Measurements from ENCODE around the gene SMC1A.
"Not testable (repeated sequence)": the region's sequence is repeated elsewhere in the genome, so short reads cannot be mapped to it uniquely, and the experiment has no call there.

SMC1A gene

DNA sequence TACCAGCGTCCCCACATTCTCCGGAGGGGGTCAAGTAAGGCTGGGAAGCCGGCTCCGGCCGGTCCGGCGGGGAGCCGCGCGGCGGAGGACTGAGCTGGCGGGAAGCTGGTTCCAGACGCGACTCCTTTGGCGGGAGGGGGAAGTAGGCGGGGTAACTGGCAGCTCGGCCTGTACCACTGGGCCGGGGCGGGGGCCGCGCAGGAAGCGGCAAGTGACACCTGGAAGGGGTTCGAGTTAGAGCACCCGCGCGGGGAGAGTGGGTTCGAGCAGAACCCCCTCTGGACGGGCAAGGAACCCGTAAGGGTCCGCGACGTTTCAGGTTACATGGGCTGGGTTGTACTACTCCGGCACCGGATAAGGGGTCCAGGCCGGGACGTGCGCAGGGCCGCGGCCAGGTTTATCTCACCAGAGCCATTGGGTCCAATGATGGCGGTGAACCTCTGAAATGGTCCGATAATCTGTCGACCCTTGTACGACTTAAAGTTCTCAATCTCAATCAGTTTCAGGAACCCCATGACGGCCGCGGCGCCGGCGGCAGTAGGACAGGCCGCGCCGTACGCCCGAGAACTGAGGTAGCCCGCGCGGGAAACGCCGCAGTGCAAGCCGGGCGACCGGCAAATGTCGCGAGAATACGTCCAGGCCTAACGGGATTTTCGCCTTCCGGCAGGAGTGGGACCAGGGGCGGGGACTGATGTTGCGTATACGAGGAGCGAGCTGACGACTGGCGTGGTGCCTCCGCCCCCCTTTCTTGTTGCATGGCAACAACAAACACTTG is at the start of gene SMC1A:
Gene SMC1A (minus strand): TSS at position 569 of the 775 bp plus-strand sequence. CDS start 54 bp downstream, at position 515.
- DNase-seq (ENCODE audit: low read depth in 1 of 2, low spot score in 1 of 2): peak; percentile 65 to 92

GRCh38 chrX:53471346-53471745 is 48.9 kb upstream of the SMC1A start:
- no peak for DNase-seq (ENCODE audit: low read depth in 1 of 2, low spot score in 1 of 2)

- not testable (repeated sequence) for DNase-seq (ENCODE audit: low read depth in 1 of 2, low spot score in 1 of 2)
These were observed 46.2 kb upstream of the SMC1A start for GRCh38 chrX:53468659-53469058.

DNA sequence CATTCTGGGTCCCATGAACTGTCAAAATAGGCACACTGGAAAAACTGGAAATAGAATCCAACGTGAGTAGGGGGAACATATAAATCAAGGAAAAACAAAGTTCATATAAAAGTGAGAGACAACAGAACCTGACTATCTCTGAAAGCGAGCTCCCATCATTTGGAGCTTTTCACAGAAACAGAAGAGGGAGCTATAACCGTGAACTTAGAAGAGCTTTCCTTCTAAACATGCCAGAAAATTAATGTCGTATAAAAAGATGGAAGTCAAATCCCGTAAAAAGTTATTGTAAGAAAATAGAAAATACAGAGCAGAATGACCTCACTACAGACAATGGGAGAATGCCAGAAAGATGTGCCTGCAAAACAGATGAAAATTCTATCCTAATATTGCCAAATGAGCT is 35.6 kb upstream of the SMC1A start:
- DNase-seq (ENCODE audit: low read depth in 1 of 2, low spot score in 1 of 2): no peak

GRCh38 chrX:53456254-53456653 is 33.8 kb upstream of the SMC1A start:
- no peak for DNase-seq (ENCODE audit: low read depth in 1 of 2, low spot score in 1 of 2)

DNA sequence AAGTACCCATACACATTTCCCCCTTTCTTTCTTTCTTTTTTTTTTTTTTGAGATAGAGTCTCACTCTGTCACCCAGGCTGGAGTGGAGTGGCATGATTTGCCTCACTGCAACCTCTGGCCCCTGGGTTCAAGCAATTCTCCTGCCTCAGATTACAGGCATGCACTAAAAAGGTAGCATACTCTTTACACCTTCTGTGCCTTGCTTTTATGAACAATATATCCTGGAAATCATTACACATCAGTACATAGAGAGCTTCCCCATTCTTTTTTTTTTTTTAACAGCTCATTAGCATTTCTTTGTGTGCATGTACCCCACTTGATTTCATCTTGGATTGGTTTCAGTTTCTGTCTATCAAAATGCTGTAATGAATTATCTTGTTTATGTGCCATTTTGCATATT is 30.4 kb upstream of the SMC1A start:
- DNase-seq (ENCODE audit: low read depth in 1 of 2, low spot score in 1 of 2): no peak

GRCh38 chrX:53449632-53450031 is 27.2 kb upstream of the SMC1A start:
- DNase-seq (ENCODE audit: low read depth in 1 of 2, low spot score in 1 of 2): no peak

DNA sequence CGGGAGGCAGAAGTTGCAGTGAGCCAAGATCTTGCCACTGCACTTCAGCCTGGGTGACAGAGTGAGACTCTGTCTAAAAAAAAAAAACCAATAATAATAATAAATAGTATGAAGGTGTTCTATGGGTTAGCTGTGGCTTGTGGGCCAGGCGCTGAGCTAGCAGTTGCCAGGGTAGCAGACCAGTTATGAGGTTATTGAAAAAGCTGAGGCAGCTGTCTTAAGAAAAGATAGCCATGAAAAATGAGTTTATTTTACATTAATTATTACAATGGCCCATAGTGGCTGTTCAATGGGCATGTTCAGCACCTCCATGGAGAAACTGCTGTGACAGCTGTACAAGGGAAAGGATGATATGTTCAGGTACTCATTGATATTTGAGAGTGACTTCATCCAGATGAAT is 25.0 kb upstream of the SMC1A start:
- DNase-seq (ENCODE audit: low read depth in 1 of 2, low spot score in 1 of 2): no peak

DNA sequence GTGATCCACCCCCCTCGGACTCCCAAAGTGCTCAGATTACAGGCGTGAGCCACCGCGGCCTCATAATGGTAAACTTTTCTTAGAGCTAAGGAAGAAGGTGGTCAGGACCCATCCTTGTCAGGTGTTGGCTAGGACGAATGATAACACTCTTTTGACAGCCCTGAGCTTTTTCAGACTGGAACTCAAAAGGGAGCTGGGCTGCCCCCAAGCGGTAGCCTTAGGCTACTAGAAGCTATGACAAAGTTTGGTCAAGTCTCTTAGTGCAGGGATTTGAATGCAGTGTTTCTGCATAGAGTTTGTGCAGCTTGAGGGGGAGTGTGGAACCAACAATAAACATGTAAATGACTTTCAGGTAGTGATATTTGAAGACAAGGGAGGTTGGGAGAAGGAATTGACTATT is 23.5 kb upstream of the SMC1A start:
- no peak for DNase-seq (ENCODE audit: low read depth in 1 of 2, low spot score in 1 of 2)

DNA sequence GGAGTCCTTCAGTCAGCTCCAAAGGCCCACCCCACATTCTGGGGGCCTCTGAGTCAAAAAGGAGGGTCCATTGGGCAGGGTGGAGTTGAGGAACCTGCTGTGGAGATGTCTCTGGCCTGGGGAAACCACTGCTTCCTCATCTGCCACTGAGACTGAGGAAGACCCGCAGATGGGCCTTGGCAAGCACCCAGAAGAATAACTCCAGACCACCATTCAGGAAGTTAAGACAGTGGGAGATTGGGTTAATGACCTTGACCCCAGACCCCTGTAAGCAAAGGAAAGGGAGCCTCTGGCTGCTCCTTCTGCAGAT is 19.8 kb upstream of the SMC1A start:
- no peak for DNase-seq (ENCODE audit: low read depth in 1 of 2, low spot score in 1 of 2)

- peak; percentile 40 to 59 for DNase-seq (ENCODE audit: low read depth in 1 of 2, low spot score in 1 of 2)
These were observed 19.3 kb upstream of the SMC1A start for GRCh38 chrX:53441531-53442321.

GRCh38 chrX:53440621-53441517 is 18.4 kb upstream of the SMC1A start:
- DNase-seq (ENCODE audit: low read depth in 1 of 2, low spot score in 1 of 2): no peak

DNA sequence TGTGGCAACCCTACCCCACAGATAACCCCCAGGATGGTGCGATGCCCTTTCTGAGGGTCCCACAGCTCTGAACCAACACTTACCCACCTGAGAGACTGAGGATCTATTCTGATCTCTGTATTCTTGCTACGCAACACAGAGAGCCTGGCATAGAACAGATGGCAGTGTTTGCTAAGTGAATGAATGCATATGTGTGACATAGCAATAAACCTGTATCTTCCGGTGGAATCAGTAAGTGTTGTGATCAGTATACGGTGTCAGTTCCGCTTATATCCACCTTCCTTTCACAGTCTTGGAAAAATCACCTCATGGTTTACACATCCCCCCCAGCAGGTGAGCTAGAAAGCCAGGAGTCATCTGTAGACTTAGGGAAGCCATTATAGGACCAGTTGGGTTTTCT is 17.6 kb upstream of the SMC1A start:
- no peak for DNase-seq (ENCODE audit: low read depth in 1 of 2, low spot score in 1 of 2)

DNA sequence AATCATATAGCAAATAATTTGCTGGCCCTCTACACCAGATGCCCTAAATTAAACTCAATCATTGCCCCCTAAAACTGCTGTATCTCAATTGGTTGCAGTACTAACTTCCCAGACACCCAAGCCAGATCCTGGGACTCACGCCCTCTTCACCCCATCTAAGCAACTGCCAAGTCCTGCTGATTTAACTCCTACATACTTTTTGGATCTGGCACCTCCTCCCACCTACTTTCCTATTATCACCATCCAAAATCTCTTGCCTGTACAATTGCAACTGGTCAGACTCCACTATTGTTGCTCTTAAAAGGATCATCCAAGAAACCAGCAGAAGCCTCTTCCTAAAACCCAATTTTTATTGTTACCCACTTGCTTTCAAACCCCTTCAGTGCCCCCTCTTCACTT is 16.4 kb upstream of the SMC1A start:
- no peak for DNase-seq (ENCODE audit: low read depth in 1 of 2, low spot score in 1 of 2)

- no peak for DNase-seq (ENCODE audit: low read depth in 1 of 2, low spot score in 1 of 2)
These were observed 15.8 kb upstream of the SMC1A start for GRCh38 chrX:53438174-53438831.

GRCh38 chrX:53437206-53437605 is 14.8 kb upstream of the SMC1A start:
- no peak for DNase-seq (ENCODE audit: low read depth in 1 of 2, low spot score in 1 of 2)

DNA sequence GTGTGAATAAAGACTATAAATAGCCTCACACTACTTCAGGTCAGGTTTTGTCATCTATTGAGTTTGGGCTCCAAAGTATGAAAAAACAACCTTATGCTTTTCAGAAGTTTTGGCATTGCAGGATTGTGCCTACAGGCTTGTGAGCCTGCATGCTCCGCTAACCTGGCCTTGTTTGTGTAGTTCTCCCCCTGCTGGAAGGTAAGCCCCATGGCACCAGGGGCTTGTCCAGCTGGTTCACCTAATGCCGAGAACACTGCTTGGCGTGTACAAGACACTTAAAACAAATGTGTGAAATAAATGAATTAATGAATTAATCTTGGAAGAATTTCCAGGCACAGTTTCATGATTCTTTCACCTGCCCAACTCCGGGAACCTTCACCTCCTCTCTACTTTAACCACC is 13.5 kb upstream of the SMC1A start:
- peak in 1 of 2 donors; percentile 55 for DNase-seq (ENCODE audit: low read depth in 1 of 2, low spot score in 1 of 2)

DNA sequence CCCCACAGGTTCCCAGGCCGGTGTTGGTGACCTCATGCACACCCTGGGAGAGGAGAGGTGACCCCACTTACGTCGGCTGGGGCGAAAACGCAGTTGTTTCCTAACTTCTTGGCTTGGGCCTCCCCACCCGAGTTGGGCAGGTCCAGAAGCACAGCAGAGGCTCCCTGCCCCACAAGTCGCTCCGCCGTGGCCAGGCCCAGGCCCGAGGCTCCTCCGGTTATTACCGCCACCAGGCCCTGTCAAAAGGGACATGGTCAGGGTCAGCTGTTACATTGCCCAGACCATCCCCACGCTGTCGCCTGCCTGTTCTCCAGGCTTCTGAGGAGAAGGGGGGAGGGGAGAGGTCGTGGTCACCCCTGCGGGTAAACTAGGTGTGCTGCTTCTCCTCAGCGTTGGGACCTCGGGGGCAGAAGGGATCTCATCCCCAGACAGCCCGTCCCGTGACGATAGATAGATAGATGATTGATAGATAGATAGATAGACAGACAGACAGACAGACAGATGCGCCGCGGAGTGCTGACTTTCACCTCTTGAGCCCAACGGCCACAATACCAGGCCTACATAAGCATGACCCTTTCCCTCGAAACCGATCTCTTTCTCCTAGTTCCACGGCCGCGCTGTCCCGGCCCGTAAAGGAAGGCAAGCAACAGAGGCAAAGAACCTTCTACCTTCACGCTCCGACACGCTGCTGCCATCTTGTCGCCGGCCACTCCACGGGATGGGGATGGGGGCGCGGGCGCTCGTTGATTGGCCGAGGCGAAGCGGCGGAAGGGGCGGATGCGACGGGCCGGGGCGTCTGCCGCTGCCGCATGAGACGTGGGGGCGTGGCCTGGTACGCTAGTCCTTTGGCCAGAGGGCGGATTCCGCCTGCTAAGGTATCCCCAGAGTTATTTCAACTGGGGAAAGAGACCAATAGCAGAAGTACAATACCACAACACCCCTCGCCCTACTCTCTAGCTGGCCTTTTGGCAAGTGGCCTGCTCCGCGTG is 11.5 kb upstream of the SMC1A start, which contains the start of gene HSD17B10:
Gene HSD17B10 (minus strand): TSS at position 720 of the 989 bp plus-strand sequence. CDS start 25 bp downstream, at position 695.
- DNase-seq (ENCODE audit: low read depth in 1 of 2, low spot score in 1 of 2): peak; percentile 65 to 76

GRCh38 chrX:53430231-53430630 is 7.8 kb upstream of the SMC1A start:
- DNase-seq (ENCODE audit: low read depth in 1 of 2, low spot score in 1 of 2): no peak

GRCh38 chrX:53429755-53430154 is 7.3 kb upstream of the SMC1A start:
- DNase-seq (ENCODE audit: low read depth in 1 of 2, low spot score in 1 of 2): no peak

Measured in activated CD4-positive, alpha-beta T cell treated with anti-CD3 and anti-CD28 coated beads, Interleukin-2, amount 50 U/mL, for 24 hours (primary cell).